ENCODE measurements around the gene CNTLN. TPM values are rescaled to one million over a fixed set of nuclear protein-coding genes. Genes with fewer than 3 reads are reported as not detected.

The CNTLN gene
- total RNA-seq, 1 experiment from 2014 or later, result 15.0 TPM

GRCh38 chr9:17528859-17529258, 394.0 kb downstream of the CNTLN start:
- no peak overlapping the region for H4K91ac ChIP-seq (ENCODE audit: insufficient read length, low read depth, low read length)
- TF ChIP-seq CTCF (conservative IDR thresholded peaks at IDR 0.05), result peak; percentile 67
- no peaks in the 10 kb centered on the region for H3K79me2 ChIP-seq (ENCODE audit: insufficient read depth, low read length)
- H3K27ac ChIP-seq (ENCODE audit: insufficient read length, low read depth, low read length), result no peak overlapping the region
- no peak overlapping the region for H3K27ac Mint-ChIP-seq
- no peaks in the 10 kb centered on the region for H3K36me3 Mint-ChIP-seq (ENCODE audit: insufficient read depth in 1 of 3, low read depth in 3 of 3)
- no peak overlapping the region for H2AK5ac ChIP-seq (ENCODE audit: insufficient read length, low read length)
- H2BK5ac ChIP-seq (ENCODE audit: insufficient read length, low read length), result no peak overlapping the region
- H2AFZ ChIP-seq (ENCODE audit: low read length), result no peak overlapping the region
- H2BK120ac ChIP-seq (ENCODE audit: low read depth, low read length, poor library complexity, severe bottlenecking), result no peak overlapping the region
- H3K9me3 Mint-ChIP-seq, result no peaks in the 10 kb centered on the region
- H3K27me3 ChIP-seq (ENCODE audit: insufficient read depth, low read length), result no peaks in the 10 kb centered on the region
- no peaks in the 10 kb centered on the region for H3K27me3 Mint-ChIP-seq (ENCODE audit: low read depth)
- no peak overlapping the region for H2BK20ac ChIP-seq (ENCODE audit: low read depth, low read length, poor library complexity, severe bottlenecking)
- H3K4me1 ChIP-seq (ENCODE audit: insufficient read depth, low read length), result no peaks in the 10 kb centered on the region
- H3K4ac ChIP-seq (ENCODE audit: low read depth, low read length), result no peak overlapping the region
- no peak overlapping the region for H3T11ph ChIP-seq (ENCODE audit: low read length)
- H3K23ac ChIP-seq (ENCODE audit: insufficient read length, low read depth, low read length), result no peak overlapping the region
- peaks cover 0 to 6% of the 10 kb centered on the region in 2 experiments; a peak in 2 of 4 replicates for H3K4me1 Mint-ChIP-seq
- H3K23me2 ChIP-seq (ENCODE audit: insufficient read length, low read depth, low read length, poor library complexity, severe bottlenecking), result no peaks in the 10 kb centered on the region
- no peak overlapping the region for H4K5ac ChIP-seq (ENCODE audit: insufficient read length, low read depth, low read length)
- H3K18ac ChIP-seq (ENCODE audit: insufficient read length, low read depth, low read length), result no peak overlapping the region
- H3K4me3 Mint-ChIP-seq, result no peak overlapping the region
- H2BK12ac ChIP-seq (ENCODE audit: insufficient read length, low read depth, low read length), result no peak overlapping the region
- H3K4me2 ChIP-seq (ENCODE audit: insufficient read depth, insufficient read length, low read length), result no peak overlapping the region
- no peak for DNase-seq
- no peaks in the 10 kb centered on the region for H3K79me1 ChIP-seq (ENCODE audit: insufficient read depth, low read depth, low read length, poor library complexity, severe bottlenecking)
- no peak overlapping the region for H3K56ac ChIP-seq (ENCODE audit: insufficient read length, low read depth, low read length)
- H2BK15ac ChIP-seq (ENCODE audit: low read depth, low read length), result no peak overlapping the region
- H3K9ac ChIP-seq (ENCODE audit: extremely low read depth, insufficient read length, low read length), result no peak overlapping the region
- no peaks in the 10 kb centered on the region for H3K9me3 ChIP-seq (ENCODE audit: control insufficient read depth, low read depth, low read length)
- H4K20me1 ChIP-seq (ENCODE audit: control insufficient read depth, insufficient read depth, insufficient read length), result no peaks in the 10 kb centered on the region
- no peak overlapping the region for H4K8ac ChIP-seq (replicated peaks; ENCODE audit: insufficient read length, low read depth, low read length)
- no peak overlapping the region for H3K14ac ChIP-seq (ENCODE audit: insufficient read depth, low read length)
